Thyroid gland (tissue), 4 donors: ENCODE data around the gene ASIC5. TPM values are rescaled to one million over a fixed set of nuclear protein-coding genes. Genes with fewer than 3 reads are reported as not detected.

Source experiments
- DNase-seq, 2 donors: peaks; one replicate each; pipeline ENCODE4 v3.0.0-alpha.2; 2019
- H3K27ac ChIP-seq, 3 donors: fragments of 200-600 bp; sonication (generic); 1 replicate in 2 of 3; 2 replicates in 1 of 3; pipeline ENCODE4 v1.5.1; 2016 to 2019; ENCODE audit warnings: mild to moderate bottlenecking in 1 of 3, moderate library complexity in 1 of 3
- H3K27me3 ChIP-seq: fragments of 200-600 bp; sonication (generic); one replicate; pipeline ENCODE4 v1.5.1; 2019
- H3K36me3 ChIP-seq, 2 donors: fragments of 200-600 bp; sonication (generic); one replicate each; pipeline ENCODE4 v1.5.1; 2016 to 2019
- H3K4me1 ChIP-seq, 2 donors: fragments of 200-600 bp; sonication (generic); one replicate each; pipeline ENCODE4 v1.5.1; 2017 to 2019
- H3K4me3 ChIP-seq, 3 donors: fragments of 200-600 bp; sonication (generic); replicated peaks in 1 of 3; 1 replicate in 2 of 3; 2 replicates in 1 of 3; pipeline ENCODE4 v1.5.1; 2016; ENCODE audit warnings: mild to moderate bottlenecking in 1 of 3
- H3K9me3 ChIP-seq: fragments of 200-600 bp; sonication (generic); one replicate; pipeline ENCODE4 v1.5.1; 2017
- POLR2A ChIP-seq, 2 donors: fragments of 450-650 bp; IDR thresholded peaks; one replicate each; pipeline ENCODE4 v1.6.1; 2017; ENCODE audit warnings: antibody characterized with exemption in 2 of 2, mild to moderate bottlenecking in 2 of 2, moderate library complexity in 1 of 2
- WGBS, 2 donors: methylation state at CpG; one replicate each; pipeline ENCODE4 v1.1.5; 2017; 5-methylcytosine and 5-hydroxymethylcytosine counted together
- intact Hi-C: fragments of 100-400 bp; cut with DNase I; formaldehyde crosslinking; loops from one replicate; pipeline ENCODE4 v1.15.1; 2023
- total RNA-seq, 4 donors: library from RNA; depleted of rRNA; stranded (reverse); fragments of >200 nt; gene quantifications; one replicate each; pipeline ENCODE4 v1.2.3, GENCODE V29; 2016
- TF ChIP-seq, protein P1 (sequence below), 6 experiments: fragments of 200-600 bp in 3 of 6; fragments of 450-650 bp in 3 of 6; sonication (generic) in 3 of 6; IDR thresholded peaks; one replicate each; pipeline ENCODE4 v1.5.1; 2016 to 2019; ENCODE audit warnings: antibody characterized with exemption in 6 of 6, mild to moderate bottlenecking in 2 of 6, inconsistent platforms in 1 of 6, moderate library complexity in 1 of 6

Gene ASIC5, protein sequence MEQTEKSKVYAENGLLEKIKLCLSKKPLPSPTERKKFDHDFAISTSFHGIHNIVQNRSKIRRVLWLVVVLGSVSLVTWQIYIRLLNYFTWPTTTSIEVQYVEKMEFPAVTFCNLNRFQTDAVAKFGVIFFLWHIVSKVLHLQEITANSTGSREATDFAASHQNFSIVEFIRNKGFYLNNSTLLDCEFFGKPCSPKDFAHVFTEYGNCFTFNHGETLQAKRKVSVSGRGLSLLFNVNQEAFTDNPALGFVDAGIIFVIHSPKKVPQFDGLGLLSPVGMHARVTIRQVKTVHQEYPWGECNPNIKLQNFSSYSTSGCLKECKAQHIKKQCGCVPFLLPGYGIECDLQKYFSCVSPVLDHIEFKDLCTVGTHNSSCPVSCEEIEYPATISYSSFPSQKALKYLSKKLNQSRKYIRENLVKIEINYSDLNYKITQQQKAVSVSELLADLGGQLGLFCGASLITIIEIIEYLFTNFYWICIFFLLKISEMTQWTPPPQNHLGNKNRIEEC
- not detected for total RNA-seq

DNA sequence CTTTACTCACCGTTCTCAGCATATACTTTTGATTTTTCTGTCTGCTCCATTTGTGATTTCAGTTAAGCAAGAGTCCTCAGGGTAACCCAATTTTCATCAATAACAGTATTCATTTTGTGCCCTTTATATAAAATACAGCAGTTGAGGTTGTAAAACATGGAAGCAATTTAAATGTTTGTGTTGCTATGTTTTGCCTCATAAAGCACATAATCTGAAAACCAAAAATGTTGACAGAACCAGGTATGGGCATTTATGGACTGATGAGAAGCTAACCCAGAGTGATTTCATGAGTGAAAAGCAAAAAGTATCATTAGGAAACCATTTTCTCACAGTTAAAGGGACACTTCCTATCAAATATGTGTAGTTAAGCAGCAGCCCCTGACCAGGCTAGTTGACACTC, at the start of gene ASIC5:
Gene ASIC5 (minus strand): TSS at position 101 of the 400 bp plus-strand sequence. CDS start 51 bp downstream, at position 50.
- Histone ChIP-seq H3K27me3 (no peaks in the 10 kb centered on the region), H3K36me3 (no peaks in the 10 kb centered on the region), H3K4me1 (no peaks in the 10 kb centered on the region), H3K4me3 (no peak within 1 kb of the TSS), H3K27ac (no peak within 1 kb of the TSS), H3K9me3 (no peaks in the 10 kb centered on the region)
- WGBS, 2 donors: 0 to 1% methylated on average over 1 of the region's 1 CpG
- TF ChIP-seq, protein P1, sequence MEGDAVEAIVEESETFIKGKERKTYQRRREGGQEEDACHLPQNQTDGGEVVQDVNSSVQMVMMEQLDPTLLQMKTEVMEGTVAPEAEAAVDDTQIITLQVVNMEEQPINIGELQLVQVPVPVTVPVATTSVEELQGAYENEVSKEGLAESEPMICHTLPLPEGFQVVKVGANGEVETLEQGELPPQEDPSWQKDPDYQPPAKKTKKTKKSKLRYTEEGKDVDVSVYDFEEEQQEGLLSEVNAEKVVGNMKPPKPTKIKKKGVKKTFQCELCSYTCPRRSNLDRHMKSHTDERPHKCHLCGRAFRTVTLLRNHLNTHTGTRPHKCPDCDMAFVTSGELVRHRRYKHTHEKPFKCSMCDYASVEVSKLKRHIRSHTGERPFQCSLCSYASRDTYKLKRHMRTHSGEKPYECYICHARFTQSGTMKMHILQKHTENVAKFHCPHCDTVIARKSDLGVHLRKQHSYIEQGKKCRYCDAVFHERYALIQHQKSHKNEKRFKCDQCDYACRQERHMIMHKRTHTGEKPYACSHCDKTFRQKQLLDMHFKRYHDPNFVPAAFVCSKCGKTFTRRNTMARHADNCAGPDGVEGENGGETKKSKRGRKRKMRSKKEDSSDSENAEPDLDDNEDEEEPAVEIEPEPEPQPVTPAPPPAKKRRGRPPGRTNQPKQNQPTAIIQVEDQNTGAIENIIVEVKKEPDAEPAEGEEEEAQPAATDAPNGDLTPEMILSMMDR (IDR thresholded peaks at IDR 0.05): no peak
- no peak for TF ChIP-seq POLR2A (IDR thresholded peaks at IDR 0.05)
- intact Hi-C loops: no loop called here
- DNase-seq: no peak

DNA sequence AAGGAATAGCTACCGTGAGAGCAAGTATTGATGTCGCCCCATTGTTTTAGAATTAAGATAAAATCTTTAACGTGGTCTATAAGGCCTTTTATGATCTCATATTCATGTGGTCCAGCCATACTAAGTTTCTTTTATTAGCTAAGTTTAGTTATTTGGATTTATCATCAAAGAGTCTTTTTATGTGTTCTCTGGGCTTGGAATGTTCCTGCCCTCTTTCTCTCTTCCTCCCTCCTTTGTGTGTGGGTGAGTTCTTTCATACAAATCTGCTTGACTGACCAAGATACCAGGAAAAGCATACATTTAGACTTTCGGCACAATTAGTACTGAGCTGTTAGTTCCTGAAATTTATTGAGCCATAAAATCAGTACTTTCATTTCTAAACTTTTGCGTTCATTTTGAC, 48.7 kb upstream of the ASIC5 start:
- Histone ChIP-seq H3K4me1 (no peaks in the 10 kb centered on the region), H3K9me3 (no peaks in the 10 kb centered on the region), H3K27ac (no peak overlapping the region), H3K27me3 (no peaks in the 10 kb centered on the region), H3K4me3 (no peak overlapping the region), H3K36me3 (no peaks in the 10 kb centered on the region)
- no peak for DNase-seq
- intact Hi-C loops: no loop called here
- 56 to 61% methylated on average over 5 of the region's 5 CpGs for WGBS, 2 donors
- TF ChIP-seq POLR2A (IDR thresholded peaks at IDR 0.05): no peak
- TF ChIP-seq, protein P1 (IDR thresholded peaks at IDR 0.05): no peak

GRCh38 chr4:155911905-155912304, 45.8 kb upstream of the ASIC5 start:
- intact Hi-C loops: no loop called here
- TF ChIP-seq, protein P1 (IDR thresholded peaks at IDR 0.05): no peak
- no peak for TF ChIP-seq POLR2A (IDR thresholded peaks at IDR 0.05)
- Histone ChIP-seq H3K4me1 (no peaks in the 10 kb centered on the region), H3K4me3 (no peak overlapping the region), H3K27me3 (no peaks in the 10 kb centered on the region), H3K9me3 (no peaks in the 10 kb centered on the region), H3K27ac (no peak overlapping the region), H3K36me3 (no peaks in the 10 kb centered on the region)
- DNase-seq: no peak
- 77 to 83% methylated on average over 1 of the region's 1 CpG for WGBS, 2 donors

GRCh38 chr4:155909615-155910226, 43.6 kb upstream of the ASIC5 start:
- H3K27ac ChIP-seq: no peak overlapping the region
- no peak for DNase-seq
- no peaks in the 10 kb centered on the region for H3K9me3 ChIP-seq
- no peaks in the 10 kb centered on the region for H3K36me3 ChIP-seq
- WGBS, 2 donors: 76% methylated on average over 3 of the region's 3 CpGs
- intact Hi-C loops: no loop called here
- TF ChIP-seq POLR2A (IDR thresholded peaks at IDR 0.05): no peak
- TF ChIP-seq, protein P1 (IDR thresholded peaks at IDR 0.05): no peak
- H3K27me3 ChIP-seq: no peaks in the 10 kb centered on the region
- no peak overlapping the region for H3K4me3 ChIP-seq
- H3K4me1 ChIP-seq: no peaks in the 10 kb centered on the region
